Peyer's patch (tissue), 4 donors: ENCODE results near the gene SLC25A13.

Experiments used
- POLR2A ChIP-seq, 2 donors: fragments of 450-650 bp; IDR thresholded peaks; one replicate each; pipeline ENCODE4 v1.5.1; 2017; ENCODE audit warnings: antibody characterized with exemption in 2 of 2, mild to moderate bottlenecking in 2 of 2, moderate library complexity in 2 of 2
- TF ChIP-seq, protein P1 (sequence below), 6 experiments: fragments of 450-650 bp in 4 of 6; fragments of 200-600 bp in 2 of 6; sonication (generic) in 1 of 6; IDR thresholded peaks; one replicate each; pipeline ENCODE4 v1.5.1; 2017 to 2019; ENCODE audit warnings: antibody characterized with exemption in 6 of 6, mild to moderate bottlenecking in 3 of 6, moderate library complexity in 1 of 6

DNA sequence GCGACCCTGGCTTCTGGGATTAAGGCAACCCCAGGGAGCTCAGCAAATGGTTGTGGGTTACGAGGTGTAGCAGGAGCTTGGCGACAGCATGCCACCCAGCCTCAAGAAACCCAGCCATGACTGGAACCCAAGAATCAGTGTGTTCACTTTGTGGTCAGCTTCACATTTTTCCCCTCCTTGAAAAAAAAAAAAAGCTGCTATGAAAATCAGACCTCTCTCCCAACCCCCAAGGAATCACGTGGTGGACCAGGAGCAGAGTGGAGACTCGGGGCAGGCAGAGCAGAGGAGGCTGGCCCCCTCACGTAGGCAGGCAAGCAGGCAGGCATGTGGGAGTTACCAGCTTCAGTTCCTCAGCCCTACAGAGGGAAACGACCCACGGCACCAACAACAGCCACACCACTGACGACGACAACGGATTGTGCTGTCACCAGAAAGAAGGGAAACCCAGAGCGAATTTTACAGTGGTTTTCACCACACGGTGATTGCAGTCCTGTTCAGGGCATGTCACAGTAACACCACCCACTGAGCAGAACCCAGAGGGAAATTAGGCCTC, 203.4 kb downstream of the SLC25A13 start:
- TF ChIP-seq, protein P1, sequence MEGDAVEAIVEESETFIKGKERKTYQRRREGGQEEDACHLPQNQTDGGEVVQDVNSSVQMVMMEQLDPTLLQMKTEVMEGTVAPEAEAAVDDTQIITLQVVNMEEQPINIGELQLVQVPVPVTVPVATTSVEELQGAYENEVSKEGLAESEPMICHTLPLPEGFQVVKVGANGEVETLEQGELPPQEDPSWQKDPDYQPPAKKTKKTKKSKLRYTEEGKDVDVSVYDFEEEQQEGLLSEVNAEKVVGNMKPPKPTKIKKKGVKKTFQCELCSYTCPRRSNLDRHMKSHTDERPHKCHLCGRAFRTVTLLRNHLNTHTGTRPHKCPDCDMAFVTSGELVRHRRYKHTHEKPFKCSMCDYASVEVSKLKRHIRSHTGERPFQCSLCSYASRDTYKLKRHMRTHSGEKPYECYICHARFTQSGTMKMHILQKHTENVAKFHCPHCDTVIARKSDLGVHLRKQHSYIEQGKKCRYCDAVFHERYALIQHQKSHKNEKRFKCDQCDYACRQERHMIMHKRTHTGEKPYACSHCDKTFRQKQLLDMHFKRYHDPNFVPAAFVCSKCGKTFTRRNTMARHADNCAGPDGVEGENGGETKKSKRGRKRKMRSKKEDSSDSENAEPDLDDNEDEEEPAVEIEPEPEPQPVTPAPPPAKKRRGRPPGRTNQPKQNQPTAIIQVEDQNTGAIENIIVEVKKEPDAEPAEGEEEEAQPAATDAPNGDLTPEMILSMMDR (IDR thresholded peaks at IDR 0.05): no peak
- no peak for TF ChIP-seq POLR2A (IDR thresholded peaks at IDR 0.05)
